Ovary (tissue), 3 donors: Measurements from ENCODE around the gene FAAP24.
"Not testable (repeated sequence)": the region's sequence is repeated elsewhere in the genome, so short reads cannot be mapped to it uniquely, and the experiment has no call there.

Source experiments
- EP300 ChIP-seq: sonication (generic); formaldehyde crosslinking; IDR thresholded peaks from one replicate; pipeline ENCODE4 v1.6.1; 2017; ENCODE audit warnings: antibody characterized with exemption
- POLR2A ChIP-seq: fragments of 450-650 bp; IDR thresholded peaks from one replicate; pipeline ENCODE4 v1.6.1; 2017; ENCODE audit warnings: antibody characterized with exemption, mild to moderate bottlenecking, moderate library complexity
- TF ChIP-seq, protein P1 (sequence below), 3 donors: fragments of 450-650 bp in 2 of 3; fragments of 200-600 bp in 1 of 3; IDR thresholded peaks; one replicate each; pipeline versions ENCODE4 v1.5.1 to v1.8.0; 2016 to 2022; ENCODE audit warnings: antibody characterized with exemption in 3 of 3, mild to moderate bottlenecking in 1 of 3
- donor health status: DM: no; HTN: no; CAD: no.

DNA sequence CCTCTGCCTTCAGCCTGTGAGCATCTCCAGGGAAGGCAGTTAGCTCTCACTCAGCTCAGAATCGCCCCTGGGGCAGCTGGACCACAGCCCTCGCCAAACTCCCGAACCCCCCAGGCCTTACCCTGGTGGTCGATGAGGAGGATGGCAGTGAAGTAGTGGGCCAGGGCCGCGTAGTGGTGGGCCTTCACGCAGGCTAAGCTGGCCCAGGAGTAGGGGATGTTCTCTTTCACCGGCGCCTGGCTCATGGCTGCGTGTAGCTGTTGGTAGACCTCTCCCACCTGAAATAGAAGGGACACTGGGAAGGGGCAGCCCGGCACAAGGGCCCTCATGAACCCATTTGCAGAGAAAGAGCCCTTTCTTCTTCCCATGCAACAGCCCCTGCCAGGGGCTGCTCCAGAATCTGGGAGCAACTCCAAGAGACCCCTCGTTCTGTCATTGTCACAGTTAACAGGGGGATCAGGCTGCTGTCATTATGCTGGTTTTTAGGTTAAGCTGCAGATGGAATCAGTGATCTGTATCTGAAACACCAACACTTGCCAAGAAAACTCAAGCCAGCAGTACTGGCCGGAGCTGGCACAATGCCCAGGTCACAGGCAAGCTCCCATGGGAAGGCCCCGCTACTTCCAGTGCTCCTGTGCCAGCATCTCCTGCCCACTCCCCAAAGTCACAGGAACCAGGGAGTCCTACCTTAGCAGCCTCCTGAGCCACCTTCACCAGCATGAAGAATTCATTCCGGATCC lies 30.3 kb downstream of the FAAP24 start:
- TF ChIP-seq POLR2A, EP300: not testable (repeated sequence)
- TF ChIP-seq, protein P1, sequence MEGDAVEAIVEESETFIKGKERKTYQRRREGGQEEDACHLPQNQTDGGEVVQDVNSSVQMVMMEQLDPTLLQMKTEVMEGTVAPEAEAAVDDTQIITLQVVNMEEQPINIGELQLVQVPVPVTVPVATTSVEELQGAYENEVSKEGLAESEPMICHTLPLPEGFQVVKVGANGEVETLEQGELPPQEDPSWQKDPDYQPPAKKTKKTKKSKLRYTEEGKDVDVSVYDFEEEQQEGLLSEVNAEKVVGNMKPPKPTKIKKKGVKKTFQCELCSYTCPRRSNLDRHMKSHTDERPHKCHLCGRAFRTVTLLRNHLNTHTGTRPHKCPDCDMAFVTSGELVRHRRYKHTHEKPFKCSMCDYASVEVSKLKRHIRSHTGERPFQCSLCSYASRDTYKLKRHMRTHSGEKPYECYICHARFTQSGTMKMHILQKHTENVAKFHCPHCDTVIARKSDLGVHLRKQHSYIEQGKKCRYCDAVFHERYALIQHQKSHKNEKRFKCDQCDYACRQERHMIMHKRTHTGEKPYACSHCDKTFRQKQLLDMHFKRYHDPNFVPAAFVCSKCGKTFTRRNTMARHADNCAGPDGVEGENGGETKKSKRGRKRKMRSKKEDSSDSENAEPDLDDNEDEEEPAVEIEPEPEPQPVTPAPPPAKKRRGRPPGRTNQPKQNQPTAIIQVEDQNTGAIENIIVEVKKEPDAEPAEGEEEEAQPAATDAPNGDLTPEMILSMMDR (IDR thresholded peaks at IDR 0.05) = not testable (repeated sequence)
